Measurements from ENCODE around the gene RGMA. TPM values are rescaled to one million over a fixed set of nuclear protein-coding genes. Genes with fewer than 3 reads are reported as not detected.

The RGMA gene
- total and polyA plus RNA-seq, 2 of the 8 experiments (the other 6 are each of a cell fraction or from before 2014, with no cell fraction given) = 19.9 to 39.8 TPM

- H4K20me1 ChIP-seq (replicated peaks in 1 of 2; ENCODE audit: control insufficient read depth in 1 of 2, insufficient read depth in 2 of 2, low read length in 2 of 2) = no peaks in the 10 kb centered on the region
- no peak overlapping the region for H2BK5ac ChIP-seq (ENCODE audit: low read depth, low read length)
- ChIA-PET CTCF (ENCODE audit: partially characterized antibody) (interaction anchor here (0.7 to 1.5 kb wide), 6 partner anchors 15 to 756 kb away, joined by 3 read pairs; no protein-coding TSS in a partner anchor), POLR2A (ENCODE audit: partially characterized antibody) (no interaction called here)
- no peak overlapping the region for H3K23ac ChIP-seq (ENCODE audit: insufficient read length)
- H3K14ac ChIP-seq (ENCODE audit: insufficient read length) = no peak overlapping the region
- no peak overlapping the region for H2BK15ac ChIP-seq (ENCODE audit: low read length)
- H2BK20ac ChIP-seq (ENCODE audit: low read length) = no peak overlapping the region
- no peak overlapping the region for H3K56ac ChIP-seq (replicated peaks; ENCODE audit: insufficient read length, low read depth, low read length)
- H4K5ac ChIP-seq (ENCODE audit: insufficient read length, low read depth, low read length) = no peak overlapping the region
- no peak overlapping the region for H4K91ac ChIP-seq (replicated peaks; ENCODE audit: insufficient read length, low read length)
- no peak overlapping the region for H2AK5ac ChIP-seq (ENCODE audit: low read depth, low read length)
- 89% methylated on average over 20 of the region's 20 CpGs; no CpG with 5 or more reads in 1 of the 2 experiments for WGBS, 2 experiments (ENCODE audit: extremely low coverage in 1 of 2, insufficient coverage in 1 of 2, insufficient read length in 1 of 2, insufficient replicate concordance in 2 of 2, low coverage in 1 of 2, low lambda C conversion rate in 2 of 2, missing lambda C conversion rate in 1 of 2)
- H3K4ac ChIP-seq (replicated peaks; ENCODE audit: insufficient read length, low read depth, low read length) = no peak overlapping the region
- H3K4me1 ChIP-seq (replicated peaks in 1 of 4; ENCODE audit: control insufficient read depth in 3 of 4, insufficient read depth in 4 of 4, low read length in 3 of 4) = no peaks in the 10 kb centered on the region
- no peaks in the 10 kb centered on the region for H3K79me1 ChIP-seq (ENCODE audit: low read depth, low read length)
- H4K8ac ChIP-seq (ENCODE audit: extremely low read depth, insufficient read depth, low read length) = no peak overlapping the region; the same call in 1 of the 2 replicates
- no peaks in the 10 kb centered on the region for H3K36me3 ChIP-seq (ENCODE audit: control insufficient read depth in 2 of 4, insufficient read depth in 4 of 4, low read length in 3 of 4)
- H3K27me3 ChIP-seq (replicated peaks in 1 of 4; ENCODE audit: control insufficient read depth in 3 of 4, extremely low read depth in 1 of 4, insufficient read depth in 3 of 4, low read length in 3 of 4) = no peaks in the 10 kb centered on the region
- no peaks in the 10 kb centered on the region for H3K9me3 ChIP-seq (ENCODE audit: insufficient read depth in 2 of 2, low read depth in 1 of 2, low read length in 1 of 2)
- no peak overlapping the region for H2BK12ac ChIP-seq (ENCODE audit: low read depth, low read length)
- no peak overlapping the region for H3K27ac ChIP-seq (ENCODE audit: low read depth, low read length)
- no peak for FAIRE-seq
- H3K18ac ChIP-seq (ENCODE audit: extremely low read depth, low read length) = no peak overlapping the region
- H3K4me2 ChIP-seq (ENCODE audit: insufficient read depth in 1 of 2, low read depth in 2 of 2, low read length in 2 of 2) = no peak overlapping the region
- H3K79me2 ChIP-seq (ENCODE audit: control insufficient read depth in 1 of 2, insufficient read depth in 2 of 2, low read length in 2 of 2) = no peaks in the 10 kb centered on the region
- H3K4me3 ChIP-seq (ENCODE audit: extremely low read depth in 1 of 4, insufficient read depth in 2 of 4, low read depth in 3 of 4, low read length in 4 of 4) = no peak overlapping the region
- no peaks in the 10 kb centered on the region for H3K23me2 ChIP-seq (ENCODE audit: low read depth, low read length)
- no peak overlapping the region for H2AFZ ChIP-seq (ENCODE audit: low read length)
- no peak overlapping the region for H2BK120ac ChIP-seq (replicated peaks; ENCODE audit: low read depth, low read length)
- no peak overlapping the region for H3K9ac ChIP-seq (replicated peaks in 1 of 4; ENCODE audit: extremely low read depth in 1 of 4, low read depth in 3 of 4, low read length in 3 of 4)
- DNase-seq (ENCODE audit: low read depth in 1 of 2, low spot score in 2 of 2) = no peak
- TF ChIP-seq TAF1 (IDR thresholded peaks at IDR 0.05; ENCODE audit: low read depth, low read length) (no peak), SIRT6 (IDR thresholded peaks at IDR 0.05; ENCODE audit: low read length) (no peak), RBBP5 (IDR thresholded peaks at IDR 0.05; ENCODE audit: borderline replicate concordance, low read depth, low read length) (no peak), CBX8 (IDR thresholded peaks at IDR 0.05; ENCODE audit: borderline replicate concordance, low read depth, low read length) (no peak), YY1 (IDR thresholded peaks at IDR 0.05; ENCODE audit: low read depth, low read length) (no peak), POU5F1 (IDR thresholded peaks at IDR 0.05; ENCODE audit: low read depth, low read length) (no peak), SIX5 (IDR thresholded peaks at IDR 0.05; ENCODE audit: low read depth, low read length) (no peak), TBP (IDR thresholded peaks at IDR 0.05; ENCODE audit: low read depth, low read length) (no peak), SP4 (IDR thresholded peaks at IDR 0.05; ENCODE audit: low read length) (no peak), SUZ12 (IDR thresholded peaks at IDR 0.05; ENCODE audit: low read length) (no peak), ASH2L (IDR thresholded peaks at IDR 0.05; ENCODE audit: low read length) (no peak), ATF3 (IDR thresholded peaks at IDR 0.05; ENCODE audit: insufficient read depth, low read depth, low read length) (no peak)
These were observed 33.2 kb upstream of the RGMA start for GRCh38 chr15:93121973-93122910.

All from H1 (cell line).